ENCODE measurements around the gene PPIC.
"Not testable (repeated sequence)": the region's sequence is repeated elsewhere in the genome, so short reads cannot be mapped to it uniquely, and the experiment has no call there.

The PPIC gene

GRCh38 chr5:122978068-122978467 is 58.5 kb downstream of the PPIC start:
- Histone ChIP-seq H3K9me3 (ENCODE audit: control insufficient read depth, insufficient read depth, low read length) (no peaks in the 10 kb centered on the region), H3K4me1 (ENCODE audit: control insufficient read depth, insufficient read depth, low read length) (no peaks in the 10 kb centered on the region), H3K36me3 (ENCODE audit: control insufficient read depth, insufficient read depth, low read length) (no peaks in the 10 kb centered on the region), H3K4me3 (ENCODE audit: low read depth, low read length) (no peak overlapping the region), H3K9ac (ENCODE audit: low read depth, low read length) (no peak overlapping the region), H3K27me3 (ENCODE audit: control insufficient read depth, insufficient read depth, low read length) (no peaks in the 10 kb centered on the region)

- no peaks in the 10 kb centered on the region for H3K36me3 ChIP-seq (ENCODE audit: control insufficient read depth, insufficient read depth, low read length)
- H3K4me1 ChIP-seq (ENCODE audit: control insufficient read depth, insufficient read depth, low read length) = no peaks in the 10 kb centered on the region
- no peak overlapping the region for H3K4me3 ChIP-seq (ENCODE audit: low read depth, low read length)
- no peak overlapping the region for H3K9ac ChIP-seq (ENCODE audit: low read depth, low read length)
- no peaks in the 10 kb centered on the region for H3K27me3 ChIP-seq (ENCODE audit: control insufficient read depth, insufficient read depth, low read length)
- H3K9me3 ChIP-seq (ENCODE audit: control insufficient read depth, insufficient read depth, low read length) = no peaks in the 10 kb centered on the region
These were observed 59.2 kb downstream of the PPIC start for GRCh38 chr5:122977319-122977718.

- H3K27me3 ChIP-seq (ENCODE audit: control insufficient read depth, insufficient read depth, low read length); H3K9me3 ChIP-seq (ENCODE audit: control insufficient read depth, insufficient read depth, low read length); H3K9ac ChIP-seq (ENCODE audit: low read depth, low read length); H3K4me3 ChIP-seq (ENCODE audit: low read depth, low read length); H3K4me1 ChIP-seq (ENCODE audit: control insufficient read depth, insufficient read depth, low read length); H3K36me3 ChIP-seq (ENCODE audit: control insufficient read depth, insufficient read depth, low read length): not testable (repeated sequence)
These were observed 62.3 kb downstream of the PPIC start for GRCh38 chr5:122974251-122974650.

- H3K9me3 ChIP-seq (ENCODE audit: control insufficient read depth, insufficient read depth, low read length); H3K36me3 ChIP-seq (ENCODE audit: control insufficient read depth, insufficient read depth, low read length); H3K9ac ChIP-seq (ENCODE audit: low read depth, low read length): not testable (repeated sequence)
These were observed 62.8 kb downstream of the PPIC start for GRCh38 chr5:122973759-122974158.

More at GRCh38 chr5:122973759-122974158, 62.8 kb downstream of the PPIC start:
- H3K4me1 ChIP-seq (ENCODE audit: control insufficient read depth, insufficient read depth, low read length); H3K4me3 ChIP-seq (ENCODE audit: low read depth, low read length); H3K27me3 ChIP-seq (ENCODE audit: control insufficient read depth, insufficient read depth, low read length): not testable (repeated sequence)
